OCI-LY7 (cell line): ENCODE measurements around the gene ARHGEF38.
"Not testable (repeated sequence)": the region's sequence is repeated elsewhere in the genome, so short reads cannot be mapped to it uniquely, and the experiment has no call there.

Experiments
- CTCF ChIP-seq: fragments of 200-600 bp; sonication (generic); conservative IDR thresholded peaks from 2 replicates; pipeline ENCODE4 v1.5.1; 2014; ENCODE audit warnings: mild to moderate bottlenecking, antibody characterized with exemption, low read length, moderate library complexity, mixed read lengths
- EZH2phosphoT487 ChIP-seq: fragments of 200-600 bp; sonication (generic); IDR thresholded peaks from 2 replicates; pipeline ENCODE4 v1.6.1; 2018; ENCODE audit warnings: low read depth, borderline replicate concordance, mild to moderate bottlenecking, mixed run types, antibody characterized with exemption, low read length, moderate library complexity, mixed read lengths

- TF ChIP-seq CTCF, result 0 out of 2 replicates have a peak, but pooled peaks have one; percentile 22
- TF ChIP-seq EZH2phosphoT487, result not testable (repeated sequence)
Observed at GRCh38 chr4:105694812-105695211, 142.4 kb downstream of the ARHGEF38 start.
